ENCODE results near the gene P2RX5.
A peak's percentile ranks its signal among the peaks of the same experiment; 100 is the strongest.
"Not testable (repeated sequence)": the region's sequence is repeated elsewhere in the genome, so short reads cannot be mapped to it uniquely, and the experiment has no call there.

P2RX5 gene

DNA sequence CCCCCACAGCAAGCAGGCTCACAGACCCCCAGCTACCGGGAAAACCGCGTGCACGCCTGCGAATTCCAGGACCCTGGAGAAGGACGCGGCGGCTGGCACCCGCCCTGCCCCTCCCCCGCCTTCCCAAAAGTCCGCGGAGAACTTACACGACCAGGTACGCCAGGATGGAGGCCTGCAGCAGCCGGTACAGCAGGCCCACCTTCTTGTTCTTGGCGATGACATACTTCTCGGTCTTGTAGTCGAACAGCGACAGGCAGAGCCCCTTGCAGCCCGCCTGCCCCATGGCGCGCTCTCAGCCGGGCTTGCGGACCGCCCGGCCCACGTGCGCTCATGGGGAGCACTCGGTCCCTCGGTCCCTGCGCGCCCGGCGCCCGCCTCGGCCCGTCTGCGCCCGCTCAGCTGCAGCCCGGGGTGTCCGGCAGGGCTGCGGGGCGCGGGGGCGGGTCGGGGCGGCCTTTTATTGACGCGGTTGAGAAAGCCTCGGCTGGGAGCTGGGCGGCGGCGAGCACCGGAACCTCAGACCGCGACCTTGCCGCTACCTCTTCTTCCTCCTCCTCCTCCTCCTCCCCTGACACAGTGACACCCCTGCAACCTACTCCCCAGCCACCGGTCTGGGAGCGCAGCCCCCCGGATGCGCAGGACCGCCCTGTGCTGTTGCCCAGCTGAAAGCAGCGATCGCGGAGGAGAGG lies at the start of gene P2RX5:
TSS of gene P2RX5 (minus strand) at position 433 of the 689 bp plus-strand sequence. CDS start at position 283, 150 bp downstream.
- DNase-seq (ENCODE audit: low read depth) = peak; percentile 26

GRCh38 chr17:3745071-3745470 lies 49.1 kb upstream of the P2RX5 start:
- no peak for DNase-seq (ENCODE audit: low read depth)

DNA sequence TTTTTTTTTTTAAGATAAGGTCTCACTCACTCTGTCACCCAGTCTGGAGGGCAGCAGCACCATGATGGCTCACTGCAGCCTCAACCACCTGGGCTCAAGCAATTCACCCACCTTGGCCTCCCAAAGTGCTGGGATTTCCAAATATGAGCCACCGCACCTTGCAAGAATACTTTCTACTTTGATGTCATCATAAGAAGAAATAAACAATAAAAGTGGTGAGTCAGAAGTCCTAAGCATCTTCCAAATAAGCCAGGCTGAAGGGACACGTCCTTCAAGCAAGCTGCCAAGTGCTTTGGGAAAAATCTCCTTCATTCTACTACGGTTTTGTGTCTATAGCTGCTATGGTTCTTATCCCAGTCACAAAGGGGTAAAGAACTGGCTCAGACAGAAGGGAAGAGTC lies 48.1 kb upstream of the P2RX5 start:
- DNase-seq (ENCODE audit: low read depth) = peak; percentile 61

GRCh38 chr17:3740611-3741073 lies 44.7 kb upstream of the P2RX5 start:
- DNase-seq (ENCODE audit: low read depth) = no peak

- DNase-seq (ENCODE audit: low read depth) = no peak
Observed at GRCh38 chr17:3739422-3740124, 43.6 kb upstream of the P2RX5 start.

GRCh38 chr17:3738562-3739295 lies 42.8 kb upstream of the P2RX5 start:
- no peak for DNase-seq (ENCODE audit: low read depth)

DNA sequence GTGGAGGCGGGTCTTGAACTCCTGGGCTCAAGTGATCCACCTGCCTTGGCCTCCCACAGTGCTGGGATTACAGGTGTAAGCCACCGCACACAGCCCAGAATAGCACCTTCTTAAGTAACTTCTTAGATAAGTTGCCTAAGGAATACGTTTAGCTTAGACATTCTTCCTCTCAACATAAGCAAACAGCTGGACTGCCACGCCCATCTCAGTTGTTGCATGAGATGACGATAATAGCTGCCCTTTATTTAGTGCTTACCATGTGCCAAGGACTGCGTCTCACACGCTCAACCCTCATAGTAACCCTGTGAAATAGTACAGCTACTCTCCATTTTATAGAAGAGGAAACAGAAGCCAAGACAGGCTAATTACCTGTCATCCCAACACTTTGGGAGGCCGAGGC lies 39.6 kb upstream of the P2RX5 start:
- no peak for DNase-seq (ENCODE audit: low read depth)

GRCh38 chr17:3734911-3735276 lies 38.9 kb upstream of the P2RX5 start:
- not testable (repeated sequence) for DNase-seq (ENCODE audit: low read depth)

GRCh38 chr17:3732210-3732621 lies 36.3 kb upstream of the P2RX5 start:
- peak; percentile 25 for DNase-seq (ENCODE audit: low read depth)

DNA sequence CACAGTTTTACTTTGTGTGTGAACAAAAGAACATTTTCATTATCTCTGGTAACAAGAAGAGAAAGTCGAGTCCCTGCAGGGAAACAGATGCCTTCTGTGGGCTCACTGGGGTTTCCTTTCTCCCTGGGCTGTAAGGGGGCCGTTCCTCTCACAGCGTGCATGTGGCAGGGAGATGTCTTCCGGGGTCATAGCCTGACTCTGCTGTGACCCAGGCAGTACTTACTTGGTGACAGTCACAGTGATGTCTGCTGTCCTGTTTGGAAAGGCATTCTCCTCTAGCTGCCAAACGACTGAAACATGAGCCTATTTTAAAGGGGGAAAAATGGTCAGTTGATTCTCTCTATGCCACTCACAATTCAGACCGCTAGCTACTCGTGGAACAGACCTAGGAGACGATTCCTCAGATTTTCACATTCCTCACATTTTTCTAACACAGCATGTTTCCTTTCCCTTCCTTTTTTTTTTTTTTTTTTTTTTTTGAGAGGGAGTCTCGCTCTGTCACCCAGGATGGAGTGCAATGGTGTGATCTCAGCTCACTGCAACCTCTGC lies 35.0 kb upstream of the P2RX5 start:
- peak; percentile 59 for DNase-seq (ENCODE audit: low read depth)

DNA sequence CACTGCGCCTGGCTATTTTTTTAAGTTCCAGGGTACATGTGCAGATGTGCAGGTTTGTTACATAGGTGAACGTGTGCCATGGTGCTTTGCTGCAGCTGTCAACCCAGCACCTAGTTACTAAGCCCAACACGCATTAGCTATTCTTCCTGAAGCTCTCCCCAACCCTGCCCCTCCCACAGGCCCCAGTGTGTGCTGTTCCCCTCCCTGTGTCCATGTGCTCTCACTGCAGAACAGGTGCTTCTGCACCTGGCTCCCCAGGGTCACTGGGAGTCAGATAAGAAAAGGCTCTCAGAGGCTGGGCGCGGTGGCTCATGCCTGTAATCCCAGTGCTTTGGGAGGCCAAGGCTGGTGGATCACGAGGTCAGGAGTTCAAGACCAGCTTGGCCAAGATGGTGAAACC lies 33.9 kb upstream of the P2RX5 start:
- DNase-seq (ENCODE audit: low read depth) = no peak

DNA sequence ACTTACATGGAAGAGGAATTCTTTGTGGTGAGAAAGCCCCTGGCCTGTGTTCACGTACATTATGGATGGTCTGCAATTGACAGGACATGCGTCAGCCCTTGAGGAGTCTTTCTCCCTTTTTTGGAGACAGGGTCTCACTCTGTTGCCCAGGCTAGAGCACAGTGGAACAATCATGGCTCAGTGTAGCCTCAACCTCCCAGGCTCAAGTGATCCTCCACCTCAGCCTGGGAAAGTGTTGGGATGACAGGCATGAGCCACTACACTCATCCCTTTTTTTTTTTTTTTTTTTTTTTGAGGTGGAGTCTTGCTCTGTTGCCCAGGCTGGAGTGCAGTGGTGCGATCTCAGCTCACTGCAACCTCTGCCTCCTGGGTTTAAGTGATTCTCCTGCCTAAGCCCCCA lies 32.1 kb upstream of the P2RX5 start:
- DNase-seq (ENCODE audit: low read depth) = not testable (repeated sequence)

- no peak for DNase-seq (ENCODE audit: low read depth)
Observed at GRCh38 chr17:3727041-3727440, 31.1 kb upstream of the P2RX5 start.

GRCh38 chr17:3724378-3725077 lies 28.6 kb upstream of the P2RX5 start:
- DNase-seq (ENCODE audit: low read depth) = no peak

DNA sequence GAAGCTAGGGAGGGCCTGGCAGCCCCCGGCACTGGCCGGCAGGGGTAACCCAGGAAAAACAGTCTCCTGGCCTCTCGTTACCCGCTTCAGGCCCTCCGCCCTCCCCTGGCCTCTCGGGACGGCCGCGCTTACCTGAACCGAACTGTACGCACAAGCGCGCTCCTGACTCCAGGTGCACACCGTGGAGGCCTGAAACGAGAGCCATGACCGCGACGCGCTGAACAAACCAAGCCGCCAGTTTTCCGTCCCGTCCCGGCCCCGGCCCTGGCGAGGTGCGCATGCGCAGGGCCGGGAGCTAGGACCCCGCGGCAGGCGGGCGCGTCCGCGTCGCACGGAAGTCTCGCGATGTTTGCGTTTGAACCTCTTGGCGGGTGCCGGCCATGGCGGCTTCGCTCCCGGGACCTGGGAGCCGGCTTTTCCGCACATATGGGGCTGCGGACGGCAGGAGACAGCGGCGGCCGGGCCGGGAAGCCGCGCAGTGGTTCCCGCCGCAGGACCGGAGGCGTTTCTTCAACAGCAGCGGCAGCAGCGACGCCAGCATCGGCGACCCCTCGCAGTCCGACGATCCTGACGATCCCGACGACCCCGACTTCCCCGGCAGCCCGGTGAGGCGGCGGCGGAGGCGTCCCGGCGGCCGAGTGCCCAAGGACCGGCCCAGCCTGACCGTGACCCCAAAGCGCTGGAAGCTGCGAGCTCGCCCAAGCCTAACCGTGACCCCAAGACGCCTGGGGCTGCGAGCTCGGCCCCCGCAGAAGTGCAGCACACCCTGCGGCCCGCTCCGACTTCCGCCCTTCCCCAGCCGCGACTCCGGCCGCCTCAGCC lies 27.8 kb upstream of the P2RX5 start, which contains the start of gene HASPIN:
TSS of gene HASPIN (plus strand) at position 348 of the 822 bp plus-strand sequence. CDS start at position 381, 33 bp downstream.
- DNase-seq (ENCODE audit: low read depth) = peak; percentile 82

GRCh38 chr17:3723188-3723555 lies 27.2 kb upstream of the P2RX5 start:
- DNase-seq (ENCODE audit: low read depth) = no peak

GRCh38 chr17:3722716-3723115 lies 26.8 kb upstream of the P2RX5 start:
- peak; percentile 49 for DNase-seq (ENCODE audit: low read depth)

DNA sequence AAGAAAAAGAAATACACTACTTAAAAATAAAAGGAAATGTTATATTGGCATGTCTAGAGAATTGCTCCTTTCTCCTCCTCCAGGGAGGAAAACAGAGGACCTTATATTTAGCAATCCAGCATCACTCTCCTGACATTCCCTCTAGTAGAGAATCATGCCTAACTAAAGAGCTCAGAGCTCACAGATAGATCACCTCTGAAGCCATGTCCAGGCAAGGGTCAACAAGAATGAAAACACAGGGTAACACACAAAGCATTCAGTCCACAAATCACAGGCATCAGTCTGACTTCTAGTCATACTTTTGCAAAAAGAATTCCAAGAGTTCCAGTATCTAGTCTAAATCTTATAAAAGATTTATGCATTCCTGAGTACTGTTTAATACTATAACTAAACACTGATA lies 23.3 kb upstream of the P2RX5 start:
- DNase-seq (ENCODE audit: low read depth) = peak; percentile 31

DNA sequence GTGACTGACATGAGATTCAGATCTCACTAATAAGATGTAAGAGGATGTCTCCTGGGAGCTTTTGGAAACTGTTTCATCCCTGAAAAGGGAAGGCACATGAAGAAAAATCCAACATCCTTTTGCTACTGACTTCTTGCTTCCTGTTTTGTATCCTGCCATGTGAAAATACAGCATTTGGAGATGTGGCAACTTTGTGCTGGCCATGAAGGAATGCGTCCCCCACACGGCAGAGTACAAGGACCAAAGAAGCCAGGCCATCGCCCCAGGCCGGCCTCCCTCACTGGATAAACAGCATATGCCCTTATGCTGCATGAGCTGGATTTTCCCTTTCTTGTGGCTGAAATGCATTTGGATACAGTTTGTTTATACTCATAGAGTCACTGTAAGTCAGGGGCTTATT lies 22.2 kb upstream of the P2RX5 start:
- peak; percentile 32 for DNase-seq (ENCODE audit: low read depth)

- DNase-seq (ENCODE audit: low read depth) = no peak
Observed at GRCh38 chr17:3715296-3715695, 19.3 kb upstream of the P2RX5 start.
